Prostate gland (tissue), 2 donors: ENCODE results near the gene XK. TPM values are rescaled to one million over a fixed set of nuclear protein-coding genes. Genes with fewer than 3 reads are reported as not detected.

ENCODE experiments used
- DNase-seq: peaks from one replicate; pipeline ENCODE4 v3.0.0-alpha.2; 2019; ENCODE audit warnings: low spot score
- H3K27ac ChIP-seq, 2 donors: fragments of 200-600 bp; sonication (generic); 2 replicates each; pipeline ENCODE4 v1.5.1; 2017 to 2019
- H3K27me3 ChIP-seq: fragments of 200-600 bp; sonication (generic); replicated peaks from 2 replicates; pipeline ENCODE4 v1.5.1; 2019; ENCODE audit not compliant: insufficient read depth
- H3K36me3 ChIP-seq, 2 donors: fragments of 200-600 bp; sonication (generic); 1 replicate in 1 of 2; 2 replicates in 1 of 2; pipeline versions ENCODE4 v1.5.1 to v1.8.1; 2017 to 2019
- H3K4me1 ChIP-seq: fragments of 200-600 bp; sonication (generic); replicated peaks from 2 replicates; pipeline ENCODE4 v1.5.1; 2019
- H3K4me3 ChIP-seq, 2 donors: fragments of 200-600 bp; sonication (generic); 2 replicates each; pipeline ENCODE4 v1.5.1; 2017 to 2019
- H3K9me3 ChIP-seq: fragments of 200-600 bp; sonication (generic); 2 replicates; pipeline ENCODE4 v1.5.1; 2017
- CTCF ChIP-seq, 4 experiments: fragments of 200-600 bp in 2 of 4; fragments of 450-650 bp in 2 of 4; sonication (generic) in 2 of 4; IDR thresholded peaks; 1 replicate in 3 of 4; 2 replicates in 1 of 4; pipeline ENCODE4 v1.5.1; 2016 to 2019; ENCODE audit warnings: antibody characterized with exemption in 4 of 4, mild to moderate bottlenecking in 2 of 4, moderate library complexity in 2 of 4
- POLR2A ChIP-seq: fragments of 450-650 bp; IDR thresholded peaks from one replicate; pipeline ENCODE4 v1.6.1; 2016; ENCODE audit warnings: antibody characterized with exemption, mild to moderate bottlenecking
- POLR2AphosphoS5 ChIP-seq: sonication (generic); formaldehyde crosslinking; IDR thresholded peaks from one replicate; pipeline ENCODE4 v1.6.1; 2017; ENCODE audit warnings: antibody characterized with exemption
- WGBS: methylation state at CpG from one replicate; pipeline ENCODE4 v1.1.5; 2018; 5-methylcytosine and 5-hydroxymethylcytosine counted together
- intact Hi-C: fragments of 100-400 bp; cut with DNase I; formaldehyde crosslinking; loops from one replicate; pipeline ENCODE4 v1.14.2; 2022
- total RNA-seq, 2 donors: library from RNA; depleted of rRNA; stranded (reverse); fragments of >200 nt; gene quantifications; one replicate each; pipeline ENCODE4 v1.1.0, GENCODE V29; 2016

Gene XK
- total RNA-seq, 2 donors from 2014 or later, result 2.6 to 3.2 TPM

DNA sequence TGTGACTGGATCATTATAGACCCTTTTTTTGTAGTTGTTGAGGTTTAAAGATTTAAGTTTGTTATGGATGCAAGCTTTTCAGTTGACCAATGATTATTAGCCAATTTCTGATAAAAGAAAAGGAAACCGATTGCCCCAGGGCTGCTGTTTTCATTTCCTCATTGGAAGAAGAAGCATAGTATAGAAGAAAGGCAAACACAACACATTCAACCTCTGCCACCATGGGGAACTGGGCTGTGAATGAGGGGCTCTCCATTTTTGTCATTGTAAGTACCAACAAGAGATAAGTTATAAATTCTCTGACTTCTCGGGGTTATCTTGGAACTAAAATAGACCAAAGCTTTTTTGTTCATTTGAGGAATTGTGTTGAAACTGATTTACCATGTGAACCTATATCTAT lies 94.3 kb downstream of the XK start, which contains the start of gene CYBB:
Gene CYBB, plus strand, starts transcription at position 203 of the 400 bp plus-strand sequence. Its CDS starts 19 bp downstream, at position 222.
- no peak for DNase-seq
- Histone ChIP-seq H3K4me1 (no peaks in the 10 kb centered on the region), H3K4me3 (no peak within 1 kb of the TSS), H3K27me3 (no peaks in the 10 kb centered on the region), H3K27ac (no peak within 1 kb of the TSS), H3K9me3 (no peaks in the 10 kb centered on the region), H3K36me3 (no peaks in the 10 kb centered on the region)
- TF ChIP-seq POLR2A (no peak), CTCF (IDR thresholded peaks at IDR 0.05) (no peak), POLR2AphosphoS5 (no peak)
- 92% methylated on average over 2 of the region's 2 CpGs for WGBS
- intact Hi-C loops, result no loop called here

- TF ChIP-seq POLR2A (no peak), POLR2AphosphoS5 (no peak), CTCF (IDR thresholded peaks at IDR 0.05) (no peak)
- no peaks in the 10 kb centered on the region for H3K4me1 ChIP-seq
- WGBS, result 91% methylated on average over 4 of the region's 4 CpGs
- no peaks in the 10 kb centered on the region for H3K27me3 ChIP-seq
- intact Hi-C loops, result no loop called here
- no peaks in the 10 kb centered on the region for H3K9me3 ChIP-seq
- DNase-seq, result no peak
- H3K27ac ChIP-seq, result no peak overlapping the region
- no peak overlapping the region for H3K4me3 ChIP-seq
- H3K36me3 ChIP-seq, result no peaks in the 10 kb centered on the region
Measured at GRCh38 chrX:37781081-37781480, 95.5 kb downstream of the XK start.

Other genes with a start within 250 kb of the XK start
- gene LANCL3, start 114.1 kb upstream of the XK start, total RNA-seq, result 1 to 10 TPM in 1 of 2 donors, under 1 TPM in 1; 0.74 to 1.2 TPM
- 1 to 10 TPM; 7.2 to 7.9 TPM for gene CYBB, start 94.3 kb downstream of the XK start, total RNA-seq
- 10 to 100 TPM; 15.2 to 25.7 TPM for gene DYNLT3, start 161.8 kb downstream of the XK start, total RNA-seq